Calu3 (cell line): ENCODE measurements around the gene ABR. TPM values are rescaled to one million over a fixed set of nuclear protein-coding genes. Genes with fewer than 3 reads are reported as not detected.

Experiments used
- BruUV-seq: library from RNA; stranded (reverse); fragments of 400-500 nt; replicated peaks from 2 replicates; lab custom pipeline; 2021; lab: Mats Ljungman, UMichigan
- CTCF ChIA-PET: fragments of 300-600 bp; sonication (Branson Sonifier 250); formaldehyde crosslinking; loops from one replicate; lab custom pipeline; 2022; ENCODE audit warnings: antibody characterized with exemption; lab: Charles Lee
- DNase-seq: peaks from one replicate; pipeline ENCODE4 v3.0.0; 2022
- H3K27ac Mint-ChIP-seq: one replicate; pipeline ENCODE4 v1.8.0; 2022; ENCODE audit warnings: mixed read lengths; ENCODE audit not compliant: unreplicated experiment
- H3K27me3 Mint-ChIP-seq: one replicate; pipeline ENCODE4 v1.8.0; 2022; ENCODE audit warnings: mixed read lengths; ENCODE audit not compliant: unreplicated experiment
- H3K36me3 Mint-ChIP-seq: one replicate; pipeline ENCODE4 v1.8.0; 2022; ENCODE audit warnings: mild to moderate bottlenecking, moderate library complexity, mixed read lengths; ENCODE audit not compliant: insufficient read depth, unreplicated experiment
- H3K4me1 Mint-ChIP-seq: one replicate; pipeline ENCODE4 v1.8.0; 2022; ENCODE audit warnings: mild to moderate bottlenecking, low read depth, mixed read lengths; ENCODE audit not compliant: unreplicated experiment
- H3K4me3 Mint-ChIP-seq: one replicate; pipeline ENCODE4 v1.8.0; 2022; ENCODE audit warnings: mild to moderate bottlenecking, low read depth, moderate library complexity, mixed read lengths; ENCODE audit not compliant: unreplicated experiment
- H3K9me3 Mint-ChIP-seq: one replicate; pipeline ENCODE4 v1.8.0; 2022; ENCODE audit warnings: low read depth, mixed read lengths; ENCODE audit not compliant: unreplicated experiment
- intact Hi-C: fragments of 100-400 bp; cut with micrococcal nuclease; formaldehyde crosslinking; loops from one replicate; pipeline ENCODE4 v1.10.0; 2022; ENCODE audit not compliant: unreplicated experiment
- total RNA-seq: library from RNA; stranded (reverse); gene quantifications from 2 replicates; pipeline ENCODE4 v1.2.3, GENCODE V29; 2022
- TF ChIP-seq, protein P1 (sequence below): fragments of 200-600 bp; IDR thresholded peaks from one replicate; pipeline ENCODE4 v1.8.0; 2022; ENCODE audit warnings: antibody characterized with exemption; ENCODE audit not compliant: unreplicated experiment

ABR gene
- total RNA-seq, 1 experiment from 2014 or later: 92.7 TPM

DNA sequence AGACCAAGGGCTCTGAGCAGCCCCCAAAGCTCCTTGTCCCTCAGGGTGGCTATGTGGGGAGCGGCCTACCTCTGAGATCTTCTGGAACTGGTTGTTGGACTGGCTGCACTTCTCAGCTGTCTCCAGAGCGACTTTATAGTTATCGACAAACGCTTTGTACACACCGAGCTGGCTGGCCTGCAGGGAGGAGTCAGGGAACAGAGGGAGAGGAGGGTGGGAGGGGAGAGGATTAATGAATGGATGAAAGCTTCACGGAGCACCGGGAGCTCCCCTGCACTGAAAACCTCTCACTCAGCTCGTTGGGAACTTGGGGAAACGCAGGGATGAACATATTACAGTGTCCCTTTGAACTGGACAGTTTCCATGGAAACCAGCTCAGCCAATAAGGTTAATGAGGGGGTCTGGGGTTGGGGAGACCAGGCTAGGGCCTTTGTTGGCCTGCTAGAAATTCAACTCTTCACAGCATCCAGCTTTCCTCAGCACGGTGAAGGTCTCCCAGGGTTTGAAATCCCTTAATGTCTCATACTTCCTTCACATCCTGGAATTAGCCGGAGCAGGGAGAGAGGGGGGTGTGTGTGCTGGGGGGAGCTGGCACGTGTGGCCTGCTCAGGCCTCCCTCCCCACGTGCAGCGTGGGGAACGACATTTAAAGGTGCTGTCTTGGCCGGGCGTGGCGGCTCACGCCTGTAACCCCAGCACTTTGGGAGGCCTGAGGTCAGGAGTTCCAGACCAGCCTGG, 96.2 kb downstream of the ABR start:
- no peak for DNase-seq
- peaks cover 49% of the 10 kb centered on the region for H3K36me3 Mint-ChIP-seq
- H3K27ac Mint-ChIP-seq: no peak overlapping the region
- no peak overlapping the region for H3K4me3 Mint-ChIP-seq
- H3K9me3 Mint-ChIP-seq: no peaks in the 10 kb centered on the region
- TF ChIP-seq, protein P1, sequence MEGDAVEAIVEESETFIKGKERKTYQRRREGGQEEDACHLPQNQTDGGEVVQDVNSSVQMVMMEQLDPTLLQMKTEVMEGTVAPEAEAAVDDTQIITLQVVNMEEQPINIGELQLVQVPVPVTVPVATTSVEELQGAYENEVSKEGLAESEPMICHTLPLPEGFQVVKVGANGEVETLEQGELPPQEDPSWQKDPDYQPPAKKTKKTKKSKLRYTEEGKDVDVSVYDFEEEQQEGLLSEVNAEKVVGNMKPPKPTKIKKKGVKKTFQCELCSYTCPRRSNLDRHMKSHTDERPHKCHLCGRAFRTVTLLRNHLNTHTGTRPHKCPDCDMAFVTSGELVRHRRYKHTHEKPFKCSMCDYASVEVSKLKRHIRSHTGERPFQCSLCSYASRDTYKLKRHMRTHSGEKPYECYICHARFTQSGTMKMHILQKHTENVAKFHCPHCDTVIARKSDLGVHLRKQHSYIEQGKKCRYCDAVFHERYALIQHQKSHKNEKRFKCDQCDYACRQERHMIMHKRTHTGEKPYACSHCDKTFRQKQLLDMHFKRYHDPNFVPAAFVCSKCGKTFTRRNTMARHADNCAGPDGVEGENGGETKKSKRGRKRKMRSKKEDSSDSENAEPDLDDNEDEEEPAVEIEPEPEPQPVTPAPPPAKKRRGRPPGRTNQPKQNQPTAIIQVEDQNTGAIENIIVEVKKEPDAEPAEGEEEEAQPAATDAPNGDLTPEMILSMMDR: no peak
- BruUV-seq: no TSS peak
- peaks cover 15% of the 10 kb centered on the region for H3K4me1 Mint-ChIP-seq
- intact Hi-C loops: no loop called here
- CTCF ChIA-PET: no interaction called here
- H3K27me3 Mint-ChIP-seq: no peaks in the 10 kb centered on the region

DNA sequence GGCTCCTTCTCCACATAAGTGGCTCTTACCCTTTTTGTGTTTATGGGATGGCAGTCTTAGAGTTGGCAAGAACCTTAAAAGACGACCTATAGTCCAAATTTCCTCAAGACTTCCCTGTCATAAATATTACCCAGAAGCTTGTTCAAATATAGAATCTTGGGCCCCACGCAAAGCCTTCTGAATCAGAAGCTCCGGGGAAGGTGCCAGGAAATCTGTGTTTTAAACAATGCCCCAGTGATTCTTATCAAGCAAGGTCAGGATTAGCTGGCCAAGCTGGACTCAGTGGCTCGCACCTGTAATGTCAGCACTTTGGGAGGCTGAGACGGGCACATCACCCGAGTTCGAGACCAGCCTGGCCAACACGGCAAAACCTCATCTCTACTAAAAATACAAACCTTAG, 97.2 kb downstream of the ABR start:
- no peaks in the 10 kb centered on the region for H3K27me3 Mint-ChIP-seq
- BruUV-seq: no TSS peak
- no peak overlapping the region for H3K27ac Mint-ChIP-seq
- peaks cover 55% of the 10 kb centered on the region for H3K36me3 Mint-ChIP-seq
- TF ChIP-seq, protein P1: no peak
- H3K9me3 Mint-ChIP-seq: no peaks in the 10 kb centered on the region
- CTCF ChIA-PET: interaction anchor here (0.7 to 1.1 kb wide), 2 partner anchors 24 to 152 kb away, joined by 3 read pairs; no protein-coding TSS in a partner anchor
- H3K4me3 Mint-ChIP-seq: no peak overlapping the region
- intact Hi-C loops: no loop called here
- DNase-seq: peak; percentile 46
- peaks cover 15% of the 10 kb centered on the region for H3K4me1 Mint-ChIP-seq

DNA sequence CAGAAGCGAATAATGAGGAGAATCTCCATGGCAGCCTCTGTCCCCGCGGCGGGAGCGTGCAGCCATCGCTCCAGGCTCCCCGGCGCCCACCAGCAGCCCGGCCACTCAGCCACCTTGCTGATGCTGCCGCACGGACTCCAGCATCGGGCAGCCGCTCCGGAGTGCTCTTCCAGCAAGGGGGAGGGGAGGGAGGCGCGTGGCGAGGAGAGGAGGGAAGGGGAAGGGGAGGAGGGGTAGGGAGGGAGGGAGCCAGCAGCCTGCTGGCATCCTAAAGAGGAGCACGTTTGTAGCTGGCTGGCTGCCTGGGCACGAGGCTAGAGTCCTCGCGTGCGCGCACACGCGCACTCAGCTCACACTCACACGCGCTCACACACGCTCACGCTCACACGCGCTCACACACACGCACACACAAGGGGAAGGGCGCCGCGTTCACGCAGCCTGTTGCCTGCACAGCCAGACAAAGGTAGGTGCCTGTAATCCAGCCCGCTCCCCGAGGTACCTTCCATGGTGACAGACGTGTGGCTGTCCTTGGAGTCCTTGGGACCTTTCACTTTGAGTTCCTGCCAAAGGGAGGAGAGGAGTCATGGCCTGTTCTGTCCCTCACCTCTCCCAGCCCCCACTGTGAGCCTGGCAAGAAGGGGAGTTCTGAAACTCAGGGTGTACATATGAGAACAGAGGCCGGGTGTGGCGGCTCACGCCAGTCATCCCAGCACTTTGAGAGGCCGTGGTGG, 100.8 kb downstream of the ABR start:
- no peak for DNase-seq
- intact Hi-C loops: no loop called here
- BruUV-seq: no TSS peak
- peaks cover 15% of the 10 kb centered on the region for H3K4me1 Mint-ChIP-seq
- H3K4me3 Mint-ChIP-seq: no peak overlapping the region
- H3K27ac Mint-ChIP-seq: no peak overlapping the region
- TF ChIP-seq, protein P1: no peak
- CTCF ChIA-PET: no interaction called here
- H3K9me3 Mint-ChIP-seq: no peaks in the 10 kb centered on the region
- H3K27me3 Mint-ChIP-seq: no peaks in the 10 kb centered on the region
- H3K36me3 Mint-ChIP-seq: peaks cover 50% of the 10 kb centered on the region

DNA sequence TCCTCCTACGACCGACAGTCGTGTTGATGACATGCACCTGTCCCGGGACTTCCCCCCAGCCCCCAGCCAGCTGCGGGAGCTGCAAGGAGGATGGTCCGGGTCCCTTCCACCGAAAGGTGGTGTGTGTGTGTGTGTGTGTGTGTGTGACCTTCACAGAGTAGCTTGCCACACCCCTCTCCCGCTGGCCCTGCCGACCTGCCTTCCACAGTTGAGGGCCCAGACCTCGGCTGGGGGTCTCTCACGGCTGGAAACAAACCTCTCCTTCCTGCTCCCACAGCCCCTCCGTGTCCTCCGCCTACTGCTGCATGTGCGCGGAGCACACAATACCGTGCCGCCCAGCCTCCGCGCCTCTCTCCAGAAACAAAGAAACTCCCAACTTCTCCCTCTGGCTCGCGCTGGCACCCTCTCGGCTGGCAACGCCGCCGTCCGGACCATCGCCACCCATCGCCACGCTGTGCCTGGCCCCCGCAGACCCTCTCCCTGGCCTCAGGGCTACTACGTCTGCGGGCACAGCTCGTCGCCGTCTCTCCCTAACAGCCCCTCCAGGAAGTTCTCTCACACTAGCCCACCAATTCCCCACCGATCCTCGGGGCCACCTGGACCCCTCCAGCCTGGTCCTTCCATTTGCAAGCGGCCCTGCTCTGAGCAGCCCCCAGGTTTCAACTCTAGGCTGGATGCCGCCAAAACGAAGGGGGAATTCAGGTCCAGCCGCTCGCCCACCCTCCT, 101.6 kb downstream of the ABR start:
- peaks cover 10% of the 10 kb centered on the region for H3K4me1 Mint-ChIP-seq
- no peak overlapping the region for H3K27ac Mint-ChIP-seq
- intact Hi-C loops: no loop called here

More for the DNA sequence above, 101.6 kb downstream of the ABR start:
- TF ChIP-seq, protein P1: no peak
- Mint-ChIP-seq H3K36me3 (peaks cover 42% of the 10 kb centered on the region), H3K9me3 (no peaks in the 10 kb centered on the region), H3K4me3 (no peak overlapping the region), H3K27me3 (no peaks in the 10 kb centered on the region)
- DNase-seq: no peak
- CTCF ChIA-PET: no interaction called here
- BruUV-seq: no TSS peak
